HuH-7 (cell line): Measurements from ENCODE around the gene NPTN.
"Not testable (repeated sequence)": the region's sequence is repeated elsewhere in the genome, so short reads cannot be mapped to it uniquely, and the experiment has no call there.

Experiments used
- DNase-seq: peaks from one replicate; pipeline ENCODE4 v3.0.0; 2011; ENCODE audit warnings: low spot score

Gene NPTN

DNA sequence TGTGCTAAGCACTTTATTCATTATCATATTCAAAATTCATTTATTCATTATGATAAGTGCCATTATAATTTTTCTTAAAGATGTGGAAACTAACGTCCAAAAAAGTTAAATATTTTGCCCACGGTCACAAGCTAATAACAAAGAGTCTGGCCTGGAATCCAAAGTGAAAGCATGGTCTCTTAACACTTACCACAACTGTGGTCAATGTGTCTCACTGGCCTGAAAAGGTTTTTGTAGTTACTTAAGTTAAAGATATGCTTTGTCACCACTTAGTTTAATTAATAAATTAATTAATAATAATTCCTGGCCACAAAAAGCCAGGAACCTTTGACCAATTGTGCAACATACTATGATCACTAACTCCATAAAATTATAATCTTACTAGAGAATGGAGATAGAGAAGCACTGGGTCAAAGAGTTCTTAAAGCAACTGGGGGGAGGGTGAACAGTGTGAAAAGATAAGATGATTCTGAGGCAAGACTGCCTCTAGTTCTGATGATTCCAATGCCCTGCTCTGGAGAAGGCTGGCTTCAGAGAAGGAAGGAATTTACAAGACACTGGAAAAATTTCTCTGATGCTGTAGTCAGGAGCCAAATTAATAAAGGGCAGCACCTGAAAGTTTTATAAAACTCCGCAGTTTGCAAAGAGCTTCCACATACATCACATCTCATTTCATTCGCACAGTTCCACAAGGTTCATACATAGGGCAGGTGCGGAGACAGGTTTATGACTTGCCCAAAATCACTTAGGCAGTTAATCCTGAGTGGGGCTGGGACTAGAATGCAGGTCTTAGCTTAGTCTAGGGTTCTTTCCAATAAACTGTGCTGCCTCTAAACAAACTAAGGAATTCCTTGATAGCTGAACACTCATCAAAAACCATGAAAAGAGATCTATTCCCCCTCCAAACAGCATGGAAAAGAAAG, 32.5 kb downstream of the NPTN start:
- DNase-seq, result no peak

DNA sequence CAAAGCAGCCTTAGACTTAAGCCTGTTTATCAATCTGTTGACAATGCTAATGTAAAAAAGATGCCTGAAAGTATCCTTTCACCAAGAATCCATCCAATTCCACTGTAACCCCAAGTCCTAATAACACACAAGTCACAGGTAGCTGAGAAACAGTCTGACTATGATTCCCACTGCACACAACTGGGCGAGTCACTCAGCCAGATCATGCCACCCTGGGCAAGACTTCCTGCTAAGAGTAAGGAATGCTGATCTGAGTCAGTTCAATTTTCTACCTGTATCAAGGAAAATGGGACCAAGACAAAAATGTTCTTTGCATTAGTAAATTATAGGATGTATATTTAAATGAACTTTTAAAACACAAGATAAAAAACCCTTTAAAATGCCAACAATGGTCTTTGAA, 33.3 kb downstream of the NPTN start:
- DNase-seq, result no peak

GRCh38 chr15:73598530-73599160, 34.5 kb downstream of the NPTN start:
- no peak for DNase-seq

DNA sequence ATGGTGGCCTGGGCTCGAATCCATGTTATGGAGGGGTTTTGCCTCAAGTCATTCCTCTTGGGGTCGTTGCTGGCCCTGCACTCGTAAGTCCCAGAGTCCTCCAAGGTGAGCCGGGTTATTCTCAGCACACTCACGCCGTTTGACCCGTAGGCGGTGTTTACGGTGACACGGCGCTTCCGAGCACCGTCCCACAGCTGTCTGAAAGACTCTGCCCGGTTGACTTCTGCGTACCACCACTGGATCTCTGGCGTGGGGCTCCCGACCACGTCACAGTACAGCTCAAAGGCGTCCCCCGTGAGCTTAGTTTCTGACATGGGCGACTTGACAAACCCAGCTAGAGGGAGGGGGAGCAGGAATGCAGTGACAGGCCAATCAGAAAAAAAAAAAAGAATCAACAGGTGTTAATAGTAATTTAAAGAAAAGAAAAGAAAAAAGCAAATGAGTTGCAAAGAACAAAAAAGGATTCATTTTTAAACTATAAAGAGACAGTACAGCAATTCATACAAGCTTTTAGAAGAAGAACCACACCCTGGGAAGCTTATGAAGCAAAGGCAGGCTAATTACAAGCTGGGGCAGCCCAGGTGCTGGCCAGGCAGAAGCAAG, 36.1 kb downstream of the NPTN start:
- no peak for DNase-seq

DNA sequence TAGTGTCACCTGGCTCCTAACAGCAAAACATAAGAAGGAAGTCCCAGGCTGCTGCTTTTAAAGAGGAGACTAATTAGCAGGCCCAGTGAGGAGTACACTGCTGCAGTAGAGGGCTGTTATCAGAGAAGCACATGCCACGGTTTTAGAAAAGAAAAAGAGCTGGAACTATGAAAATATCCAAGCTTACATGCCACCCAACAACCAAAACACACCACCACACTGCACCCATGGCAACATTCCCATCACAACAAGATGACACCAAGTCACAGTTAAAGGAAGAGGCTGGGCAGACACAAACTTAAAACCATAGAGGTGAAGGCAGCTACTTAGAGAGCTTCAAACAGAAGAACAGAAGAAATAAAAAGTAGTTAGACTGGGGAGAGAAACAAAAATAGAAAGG, 37.0 kb downstream of the NPTN start:
- no peak for DNase-seq

GRCh38 chr15:73594109-73594508, 39.1 kb downstream of the NPTN start:
- DNase-seq, result no peak

DNA sequence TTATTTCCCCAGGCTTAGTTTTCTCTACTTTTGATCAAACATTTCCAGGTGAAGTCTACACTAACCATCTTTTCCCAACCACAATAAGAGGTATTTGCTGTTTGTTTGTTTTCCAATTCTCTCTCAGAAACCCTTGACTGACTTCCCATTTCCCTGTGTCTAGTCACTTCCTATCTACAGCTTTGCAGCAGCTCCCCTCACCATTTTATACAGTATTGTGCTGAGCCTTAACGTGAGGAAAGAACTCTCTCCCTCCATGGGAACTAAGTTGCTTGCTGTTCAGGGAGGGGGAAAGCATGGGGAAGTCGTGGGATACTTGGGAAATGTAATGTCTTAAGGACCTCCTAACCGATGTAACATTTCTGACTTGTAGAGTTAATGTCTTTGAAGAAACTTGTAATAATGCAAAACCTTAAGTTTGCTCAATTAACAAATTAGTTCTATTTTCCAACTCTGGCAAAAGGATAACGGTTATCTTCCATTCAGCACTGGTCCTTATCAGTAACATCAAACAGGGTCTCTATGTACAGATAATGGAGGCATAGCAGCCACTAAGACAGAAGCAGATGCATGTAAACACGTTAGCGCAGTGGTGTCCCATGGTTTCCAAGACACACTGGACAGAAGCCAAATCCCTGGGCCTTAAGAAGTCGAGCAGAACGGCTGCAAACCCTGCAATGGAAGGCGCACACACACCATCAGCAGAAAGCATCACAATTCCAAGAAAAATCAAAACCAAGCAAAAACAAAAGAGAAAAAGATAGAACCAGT, 39.7 kb downstream of the NPTN start:
- DNase-seq, result no peak

GRCh38 chr15:73590263-73590662, 42.9 kb downstream of the NPTN start:
- DNase-seq, result no peak

DNA sequence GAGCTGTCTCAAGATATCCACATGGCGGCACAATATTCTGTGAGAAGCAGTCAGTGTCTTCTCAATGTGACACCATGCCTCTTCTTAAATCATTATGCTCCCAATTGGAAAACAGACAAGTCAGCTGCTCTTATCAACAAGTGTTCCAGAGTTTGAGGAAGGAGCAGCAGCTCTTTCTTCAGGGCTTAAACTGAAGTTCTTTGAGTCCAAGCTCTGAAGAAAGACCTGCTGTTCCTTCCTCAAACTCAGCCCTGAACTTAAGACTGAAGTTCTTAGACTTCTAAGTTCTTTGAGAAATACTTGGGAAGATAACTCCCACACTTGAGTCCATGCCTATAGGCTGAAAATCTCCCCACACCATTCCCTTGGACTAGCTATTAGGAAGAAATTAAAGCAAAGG, 43.4 kb downstream of the NPTN start:
- no peak for DNase-seq

DNA sequence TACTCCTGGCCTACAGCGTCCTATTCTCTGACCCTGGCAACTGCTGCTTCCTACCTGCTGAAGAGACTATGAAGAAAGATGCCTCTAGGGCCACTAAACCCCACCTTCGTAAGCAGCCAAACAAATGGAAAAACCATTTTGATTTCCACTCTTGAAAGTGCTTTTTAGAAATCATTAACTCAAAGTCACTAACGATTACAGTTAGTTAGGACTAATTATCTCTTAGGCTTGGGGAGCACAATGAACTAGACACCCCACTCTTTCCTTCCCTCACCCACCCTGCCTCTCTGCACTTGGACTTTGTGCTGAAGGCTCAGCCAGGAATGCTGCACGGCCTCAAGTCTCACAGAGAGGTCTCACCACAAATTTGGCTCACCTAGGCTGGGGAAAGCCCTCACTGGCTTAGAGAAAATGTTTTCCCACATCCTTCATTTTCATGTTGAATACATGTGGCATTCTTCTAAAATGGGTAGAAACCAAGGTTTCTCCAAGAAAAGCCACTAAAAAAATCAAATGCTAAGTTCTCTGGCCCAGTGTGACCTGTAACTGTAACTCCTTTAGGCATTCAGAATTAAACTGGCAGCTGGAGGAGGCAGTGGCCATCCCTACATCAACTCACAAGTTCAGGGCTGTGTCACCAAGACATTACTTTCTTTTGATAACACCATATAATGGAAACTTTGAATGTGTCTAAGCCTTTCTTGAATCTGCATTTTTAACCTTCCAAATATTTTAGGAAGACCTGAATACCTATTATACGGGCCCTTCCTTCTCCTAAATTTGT, 47.1 kb downstream of the NPTN start:
- no peak for DNase-seq

GRCh38 chr15:73584699-73585420, 48.3 kb downstream of the NPTN start:
- DNase-seq, result no peak

DNA sequence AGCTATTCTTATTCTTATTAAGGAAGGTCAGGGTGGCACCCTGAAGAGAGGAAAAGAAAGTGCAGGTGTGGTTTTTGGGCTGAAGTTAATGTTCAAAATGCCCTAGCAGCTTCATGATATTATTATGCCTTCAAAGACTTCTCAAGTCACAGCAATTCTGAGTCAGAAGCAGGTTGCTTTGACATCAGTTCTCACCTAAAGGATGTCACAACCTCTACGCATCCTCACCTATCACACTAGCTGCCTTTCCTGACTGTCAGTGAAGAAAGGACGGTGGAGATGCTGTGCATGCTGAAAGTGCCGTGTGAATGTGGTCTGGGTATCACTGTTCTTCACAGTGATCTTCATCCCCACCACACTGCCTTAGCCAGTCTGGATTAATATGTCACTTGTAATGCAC, 49.6 kb downstream of the NPTN start:
- DNase-seq, result no peak

DNA sequence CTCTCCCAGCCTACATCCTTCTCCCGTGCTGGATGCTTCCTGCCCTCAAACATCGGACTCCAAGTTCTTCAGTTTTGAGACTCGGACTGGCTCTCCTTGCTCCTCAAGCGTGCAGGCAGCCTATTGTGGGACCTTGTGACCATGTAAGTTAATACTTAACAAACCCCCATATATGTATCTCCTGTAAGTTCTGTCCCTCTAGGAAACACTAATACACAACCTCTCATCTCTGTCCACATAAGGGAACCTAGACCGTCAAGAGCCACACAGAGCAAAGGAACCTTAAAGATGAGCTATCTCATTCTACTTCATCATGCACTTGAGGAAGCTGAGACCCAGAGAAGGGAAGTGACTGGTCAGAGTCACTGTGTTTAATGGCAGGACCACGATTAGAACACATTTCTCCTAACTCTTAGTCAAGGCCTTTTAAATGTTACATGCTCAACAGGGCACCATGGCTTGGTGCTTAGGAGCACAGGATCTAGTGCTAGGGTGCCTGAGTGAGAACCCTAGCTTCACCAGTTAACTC, 50.3 kb downstream of the NPTN start:
- no peak for DNase-seq

GRCh38 chr15:73578026-73578425, 55.2 kb downstream of the NPTN start:
- no peak for DNase-seq

DNA sequence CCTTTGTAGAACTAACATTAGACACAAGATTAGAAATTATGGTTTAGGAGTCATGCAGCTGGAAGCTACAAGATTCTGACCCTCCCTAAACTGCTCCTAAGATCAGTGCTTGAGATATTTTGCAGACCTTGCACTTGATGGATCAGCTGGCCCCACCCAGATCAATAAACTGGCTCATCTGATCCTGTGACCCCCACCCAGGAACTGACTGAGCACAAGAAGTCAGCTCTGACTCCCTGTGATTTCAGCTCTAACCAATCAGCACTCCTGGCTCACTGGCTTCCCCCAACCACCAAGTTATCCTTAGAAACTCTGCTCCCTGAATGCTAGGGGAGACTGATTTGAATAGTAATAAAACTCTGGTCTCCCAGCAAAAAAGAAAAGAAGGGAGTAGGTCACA, 55.6 kb downstream of the NPTN start:
- DNase-seq, result not testable (repeated sequence)

DNA sequence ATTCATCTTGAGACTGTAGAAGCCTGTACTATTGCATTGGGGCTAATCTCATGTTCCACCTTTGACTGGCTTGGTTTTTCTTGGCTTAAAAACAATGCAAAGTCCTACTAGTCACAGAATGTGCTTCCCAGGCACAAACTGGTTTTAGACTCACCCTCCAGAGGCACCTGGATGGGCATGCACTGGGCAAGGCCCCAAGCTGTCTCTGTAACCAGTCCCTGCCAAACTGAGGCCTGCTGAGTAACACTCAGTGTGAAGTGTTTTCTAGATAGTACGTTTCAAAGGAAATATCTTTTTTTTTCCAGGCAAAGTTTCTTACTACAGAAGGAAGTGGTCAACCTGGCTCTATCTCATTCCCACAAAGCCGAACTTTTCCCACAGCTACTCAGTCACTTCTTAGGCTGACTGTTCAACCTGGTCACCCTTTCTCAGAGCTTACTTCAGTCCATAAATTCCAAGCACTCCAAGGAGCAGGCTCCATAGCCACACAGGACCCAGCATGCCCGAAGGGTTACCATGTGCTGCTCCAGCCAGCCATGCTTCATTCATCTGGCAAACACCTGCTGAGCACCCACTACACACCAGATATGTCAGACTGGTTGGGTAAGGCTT, 57.4 kb downstream of the NPTN start:
- no peak for DNase-seq

GRCh38 chr15:73573572-73573971, 59.6 kb downstream of the NPTN start:
- no peak for DNase-seq

DNA sequence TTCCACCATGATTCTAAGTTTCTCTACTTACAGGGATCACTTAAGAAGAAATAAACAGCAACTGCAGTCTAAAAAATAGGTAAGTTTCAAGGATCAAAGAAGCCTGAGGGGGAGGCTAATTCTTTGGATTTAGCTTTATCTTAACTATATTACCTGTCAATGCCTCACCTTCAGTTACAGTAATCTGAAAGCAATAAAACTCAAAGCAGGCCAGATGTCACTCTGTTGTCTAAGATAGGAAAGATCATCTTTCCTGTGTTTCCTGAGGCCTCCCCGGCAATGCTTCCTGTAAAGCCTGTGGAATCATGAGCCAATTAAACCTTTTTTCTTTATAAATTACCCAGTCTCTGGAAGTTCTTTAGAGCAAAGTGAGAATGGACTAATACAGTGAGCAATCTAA, 60.2 kb downstream of the NPTN start:
- DNase-seq, result no peak

DNA sequence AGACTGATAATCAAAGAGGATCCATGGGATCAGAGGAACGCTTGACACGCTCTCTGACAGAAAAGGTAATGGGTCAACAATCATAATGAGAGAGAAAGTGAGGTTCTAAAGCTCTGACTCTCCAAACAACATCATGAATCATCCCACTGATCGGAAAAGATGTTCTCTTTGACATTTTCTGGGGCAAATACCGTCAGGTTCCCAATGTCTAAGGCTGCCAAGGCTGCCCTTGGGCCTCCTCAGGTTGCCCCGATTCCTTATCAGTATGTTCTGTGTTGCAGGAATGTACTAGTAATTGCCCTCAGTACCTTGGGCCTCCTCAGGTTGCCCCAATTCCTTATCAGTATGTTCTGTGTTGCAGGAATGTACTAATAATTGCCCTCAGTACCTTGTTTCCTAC, 60.9 kb downstream of the NPTN start:
- DNase-seq, result no peak

DNA sequence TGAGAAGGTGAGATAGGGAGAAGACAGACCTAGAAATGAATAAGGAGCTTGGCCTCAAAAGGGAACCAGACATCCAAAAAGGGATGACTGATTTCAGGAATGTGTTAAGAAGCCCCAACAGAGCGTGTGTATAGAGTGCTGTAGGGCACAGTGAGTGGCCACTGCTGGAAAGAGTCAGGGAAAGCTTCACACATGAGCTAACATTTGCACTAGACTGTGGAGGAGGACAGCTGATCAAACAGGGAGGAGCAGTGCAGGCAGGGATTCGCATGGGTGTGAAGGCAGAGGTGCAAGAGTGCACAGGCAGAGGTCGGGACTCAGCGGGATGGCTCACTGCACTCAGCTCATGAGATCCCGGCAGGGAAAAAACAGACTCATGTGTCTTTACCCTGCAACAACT, 61.8 kb downstream of the NPTN start:
- no peak for DNase-seq
